GM12892 (cell line): Measurements from ENCODE around the gene HBG2.

Experiments
- DNase-seq: peaks from one replicate; pipeline ENCODE4 v3.0.0; 2011; ENCODE audit not compliant: insufficient read length
- FAIRE-seq: peaks from 2 replicates; lab custom pipeline; 2011; peaks lifted over from hg19 to GRCh38; lab: Jason Lieb, UNC
- POLR2A ChIP-seq: IDR thresholded peaks from 2 replicates; pipeline ENCODE4 v1.6.1; 2011; ENCODE audit warnings: low read depth, low read length, control low read depth
- POLR2AphosphoS5 ChIP-seq: IDR thresholded peaks from 2 replicates; pipeline ENCODE4 v1.6.1; 2011; ENCODE audit warnings: low read depth, low read length, control low read depth
- TAF1 ChIP-seq: IDR thresholded peaks from 2 replicates; pipeline ENCODE4 v1.6.1; 2011; ENCODE audit warnings: low read depth, mild to moderate bottlenecking, control low read depth, low read length, borderline replicate concordance

The HBG2 gene

GRCh38 chr11:5233307-5233706 is 21.3 kb downstream of the HBG2 start:
- FAIRE-seq (no peak), DNase-seq (no peak)
- no peak for TF ChIP-seq POLR2AphosphoS5
- TF ChIP-seq POLR2A: no peak
- no peak for TF ChIP-seq TAF1

GRCh38 chr11:5232821-5233220 is 21.8 kb downstream of the HBG2 start:
- TF ChIP-seq POLR2AphosphoS5 (no peak), TAF1 (no peak), POLR2A (no peak)
- FAIRE-seq: peak; percentile 62
- DNase-seq: no peak

GRCh38 chr11:5232176-5232575 is 22.4 kb downstream of the HBG2 start:
- no peak for DNase-seq
- TF ChIP-seq TAF1: no peak
- no peak for TF ChIP-seq POLR2A
- TF ChIP-seq POLR2AphosphoS5: no peak
- no peak for FAIRE-seq

GRCh38 chr11:5231111-5231510 is 23.5 kb downstream of the HBG2 start:
- FAIRE-seq (no peak), DNase-seq (no peak)
- TF ChIP-seq POLR2AphosphoS5 (no peak), POLR2A (no peak), TAF1 (no peak)

- no peak for TF ChIP-seq TAF1
- TF ChIP-seq POLR2A: no peak
- FAIRE-seq: no peak
- no peak for DNase-seq
Measured at GRCh38 chr11:5230266-5230665, 24.3 kb downstream of the HBG2 start.

DNA sequence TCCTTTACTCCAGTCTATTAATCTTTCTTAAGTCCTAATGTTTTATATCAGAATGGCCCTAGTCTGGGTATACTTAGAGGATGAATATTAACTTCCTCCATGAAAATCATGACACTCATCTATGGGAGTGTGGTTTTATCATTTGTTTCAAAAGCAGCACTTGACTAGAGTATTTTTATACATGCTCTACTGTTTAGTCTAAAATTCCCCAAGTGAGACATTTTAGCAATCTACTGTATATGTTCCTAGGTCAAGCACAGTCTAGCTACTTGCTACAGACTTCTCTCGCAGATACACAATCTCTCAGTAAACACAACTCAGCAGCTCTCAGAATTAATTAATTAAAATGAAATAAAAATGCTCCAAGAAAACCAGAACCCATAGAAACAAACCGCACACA is 24.8 kb downstream of the HBG2 start:
- DNase-seq (no peak), FAIRE-seq (peak; percentile 48)
- TF ChIP-seq POLR2AphosphoS5 (no peak), TAF1 (no peak), POLR2A (no peak)

GRCh38 chr11:5229356-5229755 is 25.2 kb downstream of the HBG2 start:
- TF ChIP-seq POLR2AphosphoS5: no peak
- DNase-seq (no peak), FAIRE-seq (no peak)

DNA sequence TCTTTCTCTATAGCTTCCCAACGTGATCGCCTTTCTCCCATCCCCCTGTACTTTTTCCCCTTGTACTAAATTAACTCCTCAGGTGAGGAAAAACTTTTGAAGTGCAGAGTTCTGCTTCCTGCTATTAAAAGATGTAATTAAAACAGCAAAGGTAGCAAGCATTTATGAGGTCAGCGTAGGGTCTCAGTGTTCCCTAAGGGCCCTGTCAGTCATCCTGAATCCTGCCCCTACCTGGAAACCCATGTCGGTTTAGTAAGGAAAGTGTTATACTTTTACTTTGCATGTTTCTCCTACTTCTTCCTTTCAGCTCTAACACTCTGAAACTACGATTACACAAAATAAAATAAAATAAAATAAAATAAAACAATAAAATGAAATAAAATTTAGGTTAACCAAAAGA is 26.5 kb downstream of the HBG2 start:
- no peak for FAIRE-seq
- DNase-seq: no peak
- TF ChIP-seq POLR2A (no peak), TAF1 (no peak), POLR2AphosphoS5 (no peak)

DNA sequence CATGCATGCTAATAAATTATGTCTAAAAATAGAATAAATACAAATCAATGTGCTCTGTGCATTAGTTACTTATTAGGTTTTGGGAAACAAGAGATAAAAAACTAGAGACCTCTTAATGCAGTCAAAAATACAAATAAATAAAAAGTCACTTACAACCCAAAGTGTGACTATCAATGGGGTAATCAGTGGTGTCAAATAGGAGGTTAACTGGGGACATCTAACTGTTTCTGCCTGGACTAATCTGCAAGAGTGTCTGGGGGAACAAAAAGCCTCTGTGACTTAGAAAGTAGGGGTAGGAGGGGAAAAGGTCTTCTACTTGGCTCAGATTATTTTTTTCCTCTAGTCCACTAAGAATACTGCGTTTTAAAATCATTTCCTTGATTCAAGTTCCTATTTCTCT is 26.9 kb downstream of the HBG2 start:
- no peak for TF ChIP-seq POLR2AphosphoS5
- no peak for TF ChIP-seq TAF1
- no peak for TF ChIP-seq POLR2A
- FAIRE-seq (no peak), DNase-seq (no peak)

- DNase-seq: no peak
- no peak for FAIRE-seq
- no peak for TF ChIP-seq TAF1
Measured at GRCh38 chr11:5226732-5227310, 27.8 kb downstream of the HBG2 start, which contains the start of gene HBB. HBB (minus strand) TSS chr11:5227071; CDS start chr11:5227021, 50 bp downstream.

DNA sequence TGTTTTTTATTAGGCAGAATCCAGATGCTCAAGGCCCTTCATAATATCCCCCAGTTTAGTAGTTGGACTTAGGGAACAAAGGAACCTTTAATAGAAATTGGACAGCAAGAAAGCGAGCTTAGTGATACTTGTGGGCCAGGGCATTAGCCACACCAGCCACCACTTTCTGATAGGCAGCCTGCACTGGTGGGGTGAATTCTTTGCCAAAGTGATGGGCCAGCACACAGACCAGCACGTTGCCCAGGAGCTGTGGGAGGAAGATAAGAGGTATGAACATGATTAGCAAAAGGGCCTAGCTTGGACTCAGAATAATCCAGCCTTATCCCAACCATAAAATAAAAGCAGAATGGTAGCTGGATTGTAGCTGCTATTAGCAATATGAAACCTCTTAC is 29.1 kb downstream of the HBG2 start:
- FAIRE-seq (no peak), DNase-seq (no peak)
- TF ChIP-seq POLR2A: no peak
- TF ChIP-seq TAF1: no peak
- TF ChIP-seq POLR2AphosphoS5: no peak

DNA sequence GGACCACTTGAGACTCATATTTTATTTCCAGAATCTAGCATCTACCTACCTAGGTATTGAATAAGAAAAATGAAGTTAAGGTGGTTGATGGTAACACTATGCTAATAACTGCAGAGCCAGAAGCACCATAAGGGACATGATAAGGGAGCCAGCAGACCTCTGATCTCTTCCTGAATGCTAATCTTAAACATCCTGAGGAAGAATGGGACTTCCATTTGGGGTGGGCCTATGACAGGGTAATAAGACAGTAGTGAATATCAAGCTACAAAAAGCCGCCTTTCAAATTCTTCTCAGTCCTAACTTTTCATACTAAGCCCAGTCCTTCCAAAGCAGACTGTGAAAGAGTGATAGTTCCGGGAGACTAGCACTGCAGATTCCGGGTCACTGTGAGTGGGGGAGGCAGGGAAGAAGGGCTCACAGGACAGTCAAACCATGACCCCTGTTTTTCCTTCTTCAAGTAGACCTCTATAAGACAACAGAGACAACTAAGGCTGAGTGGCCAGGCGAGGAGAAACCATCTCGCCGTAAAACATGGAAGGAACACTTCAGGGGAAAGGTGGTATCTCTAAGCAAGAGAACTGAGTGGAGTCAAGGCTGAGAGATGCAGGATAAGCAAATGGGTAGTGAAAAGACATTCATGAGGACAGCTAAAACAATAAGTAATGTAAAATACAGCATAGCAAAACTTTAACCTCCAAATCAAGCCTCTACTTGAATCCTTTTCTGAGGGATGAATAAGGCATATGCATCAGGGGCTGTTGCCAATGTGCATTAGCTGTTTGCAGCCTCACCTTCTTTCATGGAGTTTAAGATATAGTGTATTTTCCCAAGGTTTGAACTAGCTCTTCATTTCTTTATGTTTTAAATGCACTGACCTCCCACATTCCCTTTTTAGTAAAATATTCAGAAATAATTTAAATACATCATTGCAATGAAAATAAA is 29.8 kb downstream of the HBG2 start:
- no peak for DNase-seq
- no peak for TF ChIP-seq POLR2AphosphoS5
- TF ChIP-seq TAF1: no peak
- no peak for TF ChIP-seq POLR2A
- no peak for FAIRE-seq
